ENCODE results near the gene NPC1L1.

DNA sequence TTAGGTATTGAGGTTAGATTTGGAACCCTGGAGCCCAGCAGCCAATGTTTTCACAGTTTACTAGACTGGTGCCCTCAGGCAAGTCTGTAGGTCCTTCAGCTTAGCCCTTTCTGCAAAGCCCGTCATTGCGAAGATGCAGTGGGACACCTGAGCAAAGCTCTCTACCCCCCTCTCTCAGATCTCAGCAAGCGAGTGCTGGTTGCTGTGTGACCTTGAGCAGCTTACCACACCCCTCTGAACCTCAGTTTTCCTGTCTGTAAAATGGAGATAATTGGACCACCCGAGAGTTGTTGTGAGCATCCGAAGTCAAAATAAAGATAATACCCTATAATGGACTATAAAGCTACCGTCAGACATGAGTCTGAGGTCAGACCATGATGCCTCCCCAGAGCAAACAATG, 3.7 kb downstream of the NPC1L1 start:
- TF ChIP-seq, protein P1, sequence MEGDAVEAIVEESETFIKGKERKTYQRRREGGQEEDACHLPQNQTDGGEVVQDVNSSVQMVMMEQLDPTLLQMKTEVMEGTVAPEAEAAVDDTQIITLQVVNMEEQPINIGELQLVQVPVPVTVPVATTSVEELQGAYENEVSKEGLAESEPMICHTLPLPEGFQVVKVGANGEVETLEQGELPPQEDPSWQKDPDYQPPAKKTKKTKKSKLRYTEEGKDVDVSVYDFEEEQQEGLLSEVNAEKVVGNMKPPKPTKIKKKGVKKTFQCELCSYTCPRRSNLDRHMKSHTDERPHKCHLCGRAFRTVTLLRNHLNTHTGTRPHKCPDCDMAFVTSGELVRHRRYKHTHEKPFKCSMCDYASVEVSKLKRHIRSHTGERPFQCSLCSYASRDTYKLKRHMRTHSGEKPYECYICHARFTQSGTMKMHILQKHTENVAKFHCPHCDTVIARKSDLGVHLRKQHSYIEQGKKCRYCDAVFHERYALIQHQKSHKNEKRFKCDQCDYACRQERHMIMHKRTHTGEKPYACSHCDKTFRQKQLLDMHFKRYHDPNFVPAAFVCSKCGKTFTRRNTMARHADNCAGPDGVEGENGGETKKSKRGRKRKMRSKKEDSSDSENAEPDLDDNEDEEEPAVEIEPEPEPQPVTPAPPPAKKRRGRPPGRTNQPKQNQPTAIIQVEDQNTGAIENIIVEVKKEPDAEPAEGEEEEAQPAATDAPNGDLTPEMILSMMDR (conservative IDR thresholded peaks at IDR 0.05; ENCODE audit: low read depth, low read length), result no peak
- TF ChIP-seq EZH2 (IDR thresholded peaks at IDR 0.05; ENCODE audit: low read length, unreplicated experiment) (no peak), EZH2phosphoT487 (IDR thresholded peaks at IDR 0.05; ENCODE audit: borderline replicate concordance, low read length) (no peak)
